ENCODE measurements around the gene GNAO1. TPM values are rescaled to one million over a fixed set of nuclear protein-coding genes. Genes with fewer than 3 reads are reported as not detected.

GNAO1 gene
- total RNA-seq, 4 donors from 2014 or later: 0.67 to 4.0 (median 2.2) TPM

DNA sequence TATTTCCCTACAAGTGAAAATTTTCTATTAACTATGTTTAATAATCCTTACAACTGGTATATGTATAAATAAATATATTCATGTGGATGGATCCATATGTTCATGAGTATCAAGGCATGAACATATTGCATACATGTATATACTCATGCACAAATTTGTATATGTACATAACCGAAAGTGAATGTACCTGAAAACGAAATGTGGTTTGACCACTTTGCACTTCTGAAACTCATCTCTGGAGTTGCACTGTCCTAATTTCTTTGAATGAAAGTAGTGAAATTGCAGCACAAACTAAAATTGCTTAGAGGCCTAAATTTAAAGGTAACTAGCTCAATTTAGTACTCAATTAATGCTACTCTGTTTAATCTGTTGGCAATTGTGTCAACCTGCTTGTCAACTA is 27.4 kb upstream of the GNAO1 start:
- no peak for TF ChIP-seq POLR2A (IDR thresholded peaks at IDR 0.05)
- no peak for TF ChIP-seq CTCF (IDR thresholded peaks at IDR 0.05)
- DNase-seq (ENCODE audit: low spot score in 2 of 2): no peak
- intact Hi-C loops (cut with DNase I; ENCODE audit: low total_unique reads): no loop called here
- WGBS, 2 donors: 93 to 96% methylated on average over 2 of the region's 2 CpGs
- H3K4me3 ChIP-seq (ENCODE audit: low read depth, poor library complexity, severe bottlenecking): no peak overlapping the region

DNA sequence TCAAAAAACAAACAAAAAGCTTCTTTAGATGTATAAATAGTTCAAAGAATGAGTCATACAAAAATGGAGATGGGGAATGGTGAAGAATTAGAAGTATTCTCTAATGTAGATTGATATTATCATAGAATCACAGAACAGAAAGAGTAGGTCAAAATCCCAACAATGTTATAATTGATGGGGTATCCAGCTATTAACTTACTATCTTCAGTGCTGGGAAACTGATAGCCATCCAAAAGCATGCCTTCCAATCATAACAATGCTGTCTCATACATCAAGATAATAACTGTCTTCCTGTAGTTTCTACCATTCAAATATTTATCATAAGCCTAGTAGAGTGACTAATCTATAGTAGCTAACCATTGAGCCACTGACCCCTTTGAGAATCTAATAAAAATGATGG is 26.7 kb upstream of the GNAO1 start:
- DNase-seq (ENCODE audit: low spot score in 2 of 2): no peak
- H3K4me3 ChIP-seq (ENCODE audit: low read depth, poor library complexity, severe bottlenecking): no peak overlapping the region
- no peak for TF ChIP-seq POLR2A (IDR thresholded peaks at IDR 0.05)
- no peak for TF ChIP-seq CTCF (IDR thresholded peaks at IDR 0.05)
- intact Hi-C loops (cut with DNase I; ENCODE audit: low total_unique reads): no loop called here

DNA sequence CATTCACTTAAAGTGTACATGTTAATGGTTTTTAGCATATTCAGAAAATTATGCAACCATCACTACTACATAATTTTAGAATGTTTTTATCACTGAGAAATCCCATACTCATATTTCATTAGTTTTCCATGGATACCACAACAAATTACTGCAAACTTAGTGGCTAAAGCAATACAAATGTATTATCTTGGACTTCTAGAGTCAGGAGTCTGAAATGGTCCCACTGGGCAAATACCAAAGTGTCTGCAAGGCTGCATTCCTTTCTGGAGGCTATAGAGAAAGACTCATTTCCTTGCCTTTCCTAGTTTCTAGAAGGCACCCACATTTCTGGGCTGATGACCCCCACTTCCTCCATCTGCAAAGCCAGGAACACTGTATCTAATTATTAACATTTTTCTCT is 16.9 kb upstream of the GNAO1 start:
- intact Hi-C loops (cut with DNase I; ENCODE audit: low total_unique reads): no loop called here
- DNase-seq (ENCODE audit: low spot score in 2 of 2): no peak
- TF ChIP-seq POLR2A (IDR thresholded peaks at IDR 0.05): no peak
- TF ChIP-seq CTCF (IDR thresholded peaks at IDR 0.05): no peak
- H3K4me3 ChIP-seq (ENCODE audit: low read depth, poor library complexity, severe bottlenecking): no peak overlapping the region

- no peak for DNase-seq (ENCODE audit: low spot score in 2 of 2)
- TF ChIP-seq CTCF (IDR thresholded peaks at IDR 0.05): no peak
- no peak for TF ChIP-seq POLR2A (IDR thresholded peaks at IDR 0.05)
- H3K4me3 ChIP-seq (ENCODE audit: low read depth, poor library complexity, severe bottlenecking): no peak overlapping the region
- intact Hi-C loops (cut with DNase I; ENCODE audit: low total_unique reads): no loop called here
Observed at GRCh38 chr16:56181401-56181800, 9.9 kb upstream of the GNAO1 start.

- WGBS, 2 donors: 86 to 95% methylated on average over 2 of the region's 2 CpGs
- TF ChIP-seq CTCF (IDR thresholded peaks at IDR 0.05) (no peak), POLR2A (IDR thresholded peaks at IDR 0.05) (no peak)
Observed at GRCh38 chr16:56183266-56183665, 8.0 kb upstream of the GNAO1 start.

DNA sequence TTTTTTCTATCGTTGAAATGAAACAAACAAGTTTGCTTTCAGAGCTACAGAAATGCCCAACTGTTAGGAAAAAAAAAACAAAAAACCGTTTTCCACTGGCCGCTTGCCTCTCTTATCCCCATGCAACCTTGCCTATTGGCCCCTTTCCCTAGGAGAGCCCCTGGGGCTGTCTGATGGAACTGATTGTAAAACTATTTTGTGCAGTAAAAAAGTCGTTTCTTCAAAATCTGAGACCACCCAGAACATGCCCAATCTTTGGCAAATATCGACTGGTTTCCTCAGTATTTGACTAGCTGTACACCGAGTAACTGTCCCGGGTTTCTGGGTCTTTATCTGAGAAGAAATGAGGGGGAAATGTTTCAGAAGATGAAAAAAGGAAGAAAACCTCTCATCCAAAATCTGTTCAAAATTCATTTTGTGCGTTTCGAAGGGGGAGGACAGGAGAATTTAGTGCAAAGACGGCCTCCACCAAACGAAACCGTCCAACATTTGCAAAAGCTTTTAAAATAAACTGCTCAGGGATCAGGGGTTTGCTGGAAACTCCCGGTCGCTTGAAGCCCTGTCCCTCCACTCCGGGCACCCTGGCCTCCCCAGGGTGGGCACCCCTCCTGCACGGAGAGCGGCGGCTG is 1.1 kb upstream of the GNAO1 start:
- WGBS, 2 donors: 4 to 8% methylated on average over 18 of the region's 18 CpGs
- DNase-seq (ENCODE audit: low spot score in 2 of 2): no peak
- intact Hi-C loops (cut with DNase I; ENCODE audit: low total_unique reads): no loop called here
- TF ChIP-seq POLR2A (IDR thresholded peaks at IDR 0.05) (no peak), CTCF (IDR thresholded peaks at IDR 0.05) (no peak)
- H3K4me3 ChIP-seq (ENCODE audit: low read depth, poor library complexity, severe bottlenecking): peak overlapping the region; percentile 55

More at GRCh38 chr16:56183266-56183665, 8.0 kb upstream of the GNAO1 start:
- DNase-seq (ENCODE audit: low spot score in 2 of 2): no peak
- no peak overlapping the region for H3K4me3 ChIP-seq (ENCODE audit: low read depth, poor library complexity, severe bottlenecking)
- intact Hi-C loops (cut with DNase I; ENCODE audit: low total_unique reads): no loop called here
